ENCODE results near the gene C3orf18. TPM values are rescaled to one million over a fixed set of nuclear protein-coding genes. Genes with fewer than 3 reads are reported as not detected.

Gene C3orf18
- total RNA-seq, 4 donors from 2014 or later, result 1.1 to 26.4 (median 3.2) TPM; not detected in 1

DNA sequence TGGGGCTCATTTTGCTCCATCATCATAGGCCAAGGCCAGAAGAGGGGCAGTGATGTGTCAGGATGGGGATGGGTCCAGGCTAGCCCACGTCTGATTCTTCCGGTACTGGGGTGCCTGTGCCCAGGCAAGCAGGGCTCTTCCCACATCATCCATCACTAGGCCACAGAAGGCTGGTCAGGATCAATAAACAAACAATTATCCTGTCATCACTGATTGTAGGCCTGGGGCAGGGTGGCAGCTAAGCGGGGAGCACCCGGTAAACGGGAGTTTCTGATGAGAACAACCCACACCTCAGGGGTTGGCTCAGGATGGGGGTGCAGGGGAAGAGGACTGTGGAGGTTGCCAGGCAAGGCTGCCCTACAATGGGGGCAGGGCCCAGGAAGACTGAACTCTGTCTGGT, 46.0 kb downstream of the C3orf18 start:
- Histone ChIP-seq H3K9me3 (no peaks in the 10 kb centered on the region), H3K27me3 (no peaks in the 10 kb centered on the region), H3K27ac (no peak overlapping the region), H3K36me3 (no peaks in the 10 kb centered on the region), H3K4me1 (no peaks in the 10 kb centered on the region), H3K4me3 (no peak overlapping the region)
- TF ChIP-seq CTCF (IDR thresholded peaks at IDR 0.05) (no peak), POLR2A (IDR thresholded peaks at IDR 0.05) (no peak)
- no peak for DNase-seq

GRCh38 chr3:50520849-50521248, 46.7 kb downstream of the C3orf18 start:
- Histone ChIP-seq H3K27me3 (no peaks in the 10 kb centered on the region), H3K4me1 (peaks cover 0 to 5% (median 1%) of the 10 kb centered on the region in 4 donors), H3K4me3 (no peak overlapping the region), H3K36me3 (no peaks in the 10 kb centered on the region), H3K27ac (no peak overlapping the region), H3K9me3 (no peaks in the 10 kb centered on the region)
- DNase-seq, result no peak
- TF ChIP-seq POLR2A (IDR thresholded peaks at IDR 0.05) (no peak), CTCF (IDR thresholded peaks at IDR 0.05) (no peak)

- Histone ChIP-seq H3K27ac (no peak overlapping the region), H3K4me3 (no peak overlapping the region), H3K4me1 (peaks cover 0 to 15% (median 2%) of the 10 kb centered on the region in 4 donors), H3K27me3 (no peaks in the 10 kb centered on the region), H3K36me3 (no peaks in the 10 kb centered on the region), H3K9me3 (no peaks in the 10 kb centered on the region)
- TF ChIP-seq CTCF (IDR thresholded peaks at IDR 0.05) (peak; percentile 69 to 86 (median 78)), POLR2A (IDR thresholded peaks at IDR 0.05) (no peak)
- peak; percentile 71 to 86 (median 76) for DNase-seq
Observed at GRCh38 chr3:50519471-50520089, 48.0 kb downstream of the C3orf18 start.

DNA sequence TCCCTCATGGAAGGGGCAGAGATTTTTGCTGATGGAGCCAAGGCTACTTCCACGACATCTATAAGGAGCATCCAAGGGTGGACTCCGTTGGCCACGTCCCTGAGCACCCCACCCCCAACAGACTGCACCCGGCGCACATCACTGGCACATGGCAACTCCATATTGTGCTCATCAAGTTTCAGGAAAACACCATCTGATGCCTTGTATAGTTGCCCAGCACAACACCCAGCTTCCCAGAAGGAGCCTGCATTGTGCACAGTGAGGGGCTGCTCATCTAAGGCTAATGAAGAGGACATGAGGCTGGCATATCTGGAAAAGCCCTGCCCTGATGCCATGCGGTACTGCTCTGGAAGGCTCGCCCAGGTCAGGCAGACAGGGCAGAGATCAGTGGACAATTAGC, 49.1 kb downstream of the C3orf18 start:
- no peaks in the 10 kb centered on the region for H3K9me3 ChIP-seq
- H3K36me3 ChIP-seq, result no peaks in the 10 kb centered on the region
- H3K27me3 ChIP-seq, result no peaks in the 10 kb centered on the region
- H3K4me1 ChIP-seq, result peaks cover 0 to 15% (median 2%) of the 10 kb centered on the region in 4 donors
- no peak overlapping the region for H3K27ac ChIP-seq
- TF ChIP-seq CTCF (IDR thresholded peaks at IDR 0.05), result no peak
- TF ChIP-seq POLR2A (IDR thresholded peaks at IDR 0.05), result no peak
- DNase-seq, result no peak
- H3K4me3 ChIP-seq, result no peak overlapping the region

- Histone ChIP-seq H3K9me3 (no peaks in the 10 kb centered on the region), H3K27ac (no peak overlapping the region), H3K36me3 (no peaks in the 10 kb centered on the region), H3K27me3 (no peaks in the 10 kb centered on the region), H3K4me3 (no peak overlapping the region), H3K4me1 (peaks cover 0 to 15% (median 2%) of the 10 kb centered on the region in 4 donors)
- DNase-seq, result no peak
- TF ChIP-seq CTCF (IDR thresholded peaks at IDR 0.05) (no peak), POLR2A (IDR thresholded peaks at IDR 0.05) (no peak)
Observed at GRCh38 chr3:50517721-50518206, 49.8 kb downstream of the C3orf18 start.

All from Peyer's patch (tissue), 4 donors.